Right lobe of liver (tissue), 6 donors: Measurements from ENCODE around the gene CACNG1. TPM values are rescaled to one million over a fixed set of nuclear protein-coding genes. Genes with fewer than 3 reads are reported as not detected.

Experiments used
- ATAC-seq, 4 donors: fragments of 200-7000 bp; cut with Tn5 transposase; one replicate each; pipeline ENCODE4 v1.9.1; 2020; ENCODE audit warnings: mild to moderate bottlenecking in 4 of 4, moderate library complexity in 4 of 4
- DNase-seq, 3 donors: peaks; one replicate each; pipeline ENCODE4 v3.0.0-alpha.2; 2020
- H3K27ac ChIP-seq, 3 donors: fragments of 200-600 bp; one replicate each; pipeline ENCODE4 v1.8.0; 2022
- H3K27me3 ChIP-seq, 2 donors: fragments of 200-600 bp; one replicate each; pipeline ENCODE4 v1.8.0; 2022
- H3K36me3 ChIP-seq, 4 donors: fragments of 200-600 bp; sonication (generic) in 1 of 4; one replicate each; pipeline versions ENCODE4 v1.5.1 to v1.8.0; 2017 to 2022; ENCODE audit warnings: control low read depth in 1 of 4
- H3K4me1 ChIP-seq, 4 donors: fragments of 200-600 bp; sonication (generic) in 1 of 4; one replicate each; pipeline versions ENCODE4 v1.5.1 to v1.8.0; 2017 to 2022; ENCODE audit warnings: control low read depth in 1 of 4
- H3K4me3 ChIP-seq, 3 donors: fragments of 200-600 bp; one replicate each; pipeline ENCODE4 v1.8.0; 2022
- H3K9me3 ChIP-seq, 4 donors: fragments of 200-600 bp; sonication (generic) in 1 of 4; one replicate each; pipeline versions ENCODE4 v1.5.1 to v1.8.0; 2017 to 2022; ENCODE audit warnings: control low read depth in 1 of 4
- POLR2A ChIP-seq: fragments of 450-650 bp; IDR thresholded peaks from one replicate; pipeline ENCODE4 v1.6.1; 2017; ENCODE audit warnings: antibody characterized with exemption, mild to moderate bottlenecking
- WGBS: methylation state at CpG from one replicate; pipeline ENCODE4 v1.1.6; 2018; ENCODE audit warnings: low coverage, low lambda C conversion rate; ENCODE audit not compliant: insufficient coverage; ENCODE audit errors: missing lambda C conversion rate; 5-methylcytosine and 5-hydroxymethylcytosine counted together
- intact Hi-C, 2 donors: fragments of 100-400 bp; cut with DNase I; formaldehyde crosslinking; loops; one replicate each; pipeline versions ENCODE4 v1.11.2 to v1.14.1; 2022
- total RNA-seq, 6 experiments: library from RNA; depleted of rRNA in 2 of 6; stranded (reverse); fragments of >200 nt in 2 of 6; fragmentation: NEBNext Ultra II Directional in 3 of 6; extraction: Animal tissue kit (Norgen Biotek cat#: 25700) in 3 of 6; gene quantifications; one replicate each; pipeline versions ENCODE4 v1.1.0 to v1.2.4, GENCODE V29; 2016 to 2023
- TF ChIP-seq, protein P1 (sequence below), 4 donors: fragments of 200-600 bp in 3 of 4; fragments of 450-650 bp in 1 of 4; IDR thresholded peaks; one replicate each; pipeline versions ENCODE4 v1.5.1 to v1.8.0; 2016 to 2022; ENCODE audit warnings: antibody characterized with exemption in 4 of 4, mild to moderate bottlenecking in 2 of 4
- donor health status: DM: no; HTN: yes; CAD: no.
- donor health status: DM: no; HTN: no; CAD: no.
- donor health status: DM: no; HTN: no; CAD: no.
- donor health status: DM: no; HTN: yes; CAD: no.
- donor health status: DM: no; HTN: yes; CAD: no.

The CACNG1 gene
- total RNA-seq, 6 experiments from 2014 or later: not detected

GRCh38 chr17:67032382-67032781 lies 12.0 kb upstream of the CACNG1 start:
- H3K27me3 ChIP-seq: no peaks in the 10 kb centered on the region
- DNase-seq (no peak), ATAC-seq (no peak)
- no peaks in the 10 kb centered on the region for H3K36me3 ChIP-seq
- H3K4me1 ChIP-seq: no peaks in the 10 kb centered on the region
- no peak overlapping the region for H3K27ac ChIP-seq
- intact Hi-C loops: no loop called here
- no peak for TF ChIP-seq POLR2A
- TF ChIP-seq, protein P1, sequence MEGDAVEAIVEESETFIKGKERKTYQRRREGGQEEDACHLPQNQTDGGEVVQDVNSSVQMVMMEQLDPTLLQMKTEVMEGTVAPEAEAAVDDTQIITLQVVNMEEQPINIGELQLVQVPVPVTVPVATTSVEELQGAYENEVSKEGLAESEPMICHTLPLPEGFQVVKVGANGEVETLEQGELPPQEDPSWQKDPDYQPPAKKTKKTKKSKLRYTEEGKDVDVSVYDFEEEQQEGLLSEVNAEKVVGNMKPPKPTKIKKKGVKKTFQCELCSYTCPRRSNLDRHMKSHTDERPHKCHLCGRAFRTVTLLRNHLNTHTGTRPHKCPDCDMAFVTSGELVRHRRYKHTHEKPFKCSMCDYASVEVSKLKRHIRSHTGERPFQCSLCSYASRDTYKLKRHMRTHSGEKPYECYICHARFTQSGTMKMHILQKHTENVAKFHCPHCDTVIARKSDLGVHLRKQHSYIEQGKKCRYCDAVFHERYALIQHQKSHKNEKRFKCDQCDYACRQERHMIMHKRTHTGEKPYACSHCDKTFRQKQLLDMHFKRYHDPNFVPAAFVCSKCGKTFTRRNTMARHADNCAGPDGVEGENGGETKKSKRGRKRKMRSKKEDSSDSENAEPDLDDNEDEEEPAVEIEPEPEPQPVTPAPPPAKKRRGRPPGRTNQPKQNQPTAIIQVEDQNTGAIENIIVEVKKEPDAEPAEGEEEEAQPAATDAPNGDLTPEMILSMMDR (IDR thresholded peaks at IDR 0.05): no peak
- 83% methylated on average over 1 of the region's 14 CpGs for WGBS
- no peak overlapping the region for H3K4me3 ChIP-seq
- H3K9me3 ChIP-seq: no peaks in the 10 kb centered on the region

DNA sequence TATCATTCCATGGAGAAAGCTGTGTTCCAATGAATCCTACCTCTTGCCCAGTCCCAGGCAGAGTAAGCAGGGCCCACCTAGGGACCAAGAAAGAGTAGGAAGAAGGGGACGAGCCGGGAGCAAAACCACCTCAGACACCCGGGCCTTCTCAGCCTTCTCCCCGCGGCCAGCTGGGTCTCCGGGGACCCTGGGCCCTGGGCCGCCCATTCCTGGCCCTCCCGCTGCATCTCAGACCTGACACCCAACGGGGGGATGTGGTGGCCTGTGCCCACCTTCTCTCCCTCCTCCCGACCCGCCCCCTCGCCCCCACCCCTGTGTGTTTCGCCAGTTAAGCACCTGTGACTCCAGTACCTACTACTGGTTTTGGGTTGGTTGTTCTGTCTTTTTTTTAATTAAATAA lies 11.4 kb upstream of the CACNG1 start:
- no peaks in the 10 kb centered on the region for H3K36me3 ChIP-seq
- intact Hi-C loops: no loop called here
- TF ChIP-seq POLR2A: no peak
- TF ChIP-seq, protein P1 (IDR thresholded peaks at IDR 0.05): no peak
- no peak overlapping the region for H3K4me3 ChIP-seq
- H3K27ac ChIP-seq: no peak overlapping the region
- no peak for DNase-seq
- H3K9me3 ChIP-seq: no peaks in the 10 kb centered on the region
- ATAC-seq: no peak
- H3K27me3 ChIP-seq: no peaks in the 10 kb centered on the region
- H3K4me1 ChIP-seq: no peaks in the 10 kb centered on the region
- WGBS: 65% methylated on average over 5 of the region's 13 CpGs

DNA sequence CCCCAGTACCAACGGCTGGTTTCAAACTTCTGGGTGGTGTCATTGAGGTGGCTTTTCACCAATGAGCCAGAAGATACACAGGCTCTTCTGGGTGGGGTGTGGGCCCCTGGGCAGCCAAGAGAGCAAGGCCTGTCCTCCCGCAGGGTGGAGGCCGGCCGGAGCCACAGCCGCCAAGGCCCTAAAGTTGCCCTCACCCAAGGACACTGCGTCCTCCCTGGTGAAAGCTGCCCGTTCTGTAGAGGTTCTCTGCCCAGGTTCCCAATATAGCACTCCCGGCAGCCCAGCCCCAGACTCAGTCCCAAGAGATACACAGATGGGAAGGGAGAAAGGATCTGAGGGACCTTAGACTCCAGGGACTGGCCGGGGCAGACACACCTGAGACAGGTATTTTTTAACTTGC lies 10.7 kb upstream of the CACNG1 start:
- WGBS: 33% methylated on average over 1 of the region's 9 CpGs
- ATAC-seq (no peak), DNase-seq (no peak)
- Histone ChIP-seq H3K4me1 (no peaks in the 10 kb centered on the region), H3K9me3 (no peaks in the 10 kb centered on the region), H3K4me3 (no peak overlapping the region), H3K27ac (no peak overlapping the region), H3K36me3 (no peaks in the 10 kb centered on the region), H3K27me3 (no peaks in the 10 kb centered on the region)
- TF ChIP-seq, protein P1 (IDR thresholded peaks at IDR 0.05): no peak
- no peak for TF ChIP-seq POLR2A
- intact Hi-C loops: no loop called here

DNA sequence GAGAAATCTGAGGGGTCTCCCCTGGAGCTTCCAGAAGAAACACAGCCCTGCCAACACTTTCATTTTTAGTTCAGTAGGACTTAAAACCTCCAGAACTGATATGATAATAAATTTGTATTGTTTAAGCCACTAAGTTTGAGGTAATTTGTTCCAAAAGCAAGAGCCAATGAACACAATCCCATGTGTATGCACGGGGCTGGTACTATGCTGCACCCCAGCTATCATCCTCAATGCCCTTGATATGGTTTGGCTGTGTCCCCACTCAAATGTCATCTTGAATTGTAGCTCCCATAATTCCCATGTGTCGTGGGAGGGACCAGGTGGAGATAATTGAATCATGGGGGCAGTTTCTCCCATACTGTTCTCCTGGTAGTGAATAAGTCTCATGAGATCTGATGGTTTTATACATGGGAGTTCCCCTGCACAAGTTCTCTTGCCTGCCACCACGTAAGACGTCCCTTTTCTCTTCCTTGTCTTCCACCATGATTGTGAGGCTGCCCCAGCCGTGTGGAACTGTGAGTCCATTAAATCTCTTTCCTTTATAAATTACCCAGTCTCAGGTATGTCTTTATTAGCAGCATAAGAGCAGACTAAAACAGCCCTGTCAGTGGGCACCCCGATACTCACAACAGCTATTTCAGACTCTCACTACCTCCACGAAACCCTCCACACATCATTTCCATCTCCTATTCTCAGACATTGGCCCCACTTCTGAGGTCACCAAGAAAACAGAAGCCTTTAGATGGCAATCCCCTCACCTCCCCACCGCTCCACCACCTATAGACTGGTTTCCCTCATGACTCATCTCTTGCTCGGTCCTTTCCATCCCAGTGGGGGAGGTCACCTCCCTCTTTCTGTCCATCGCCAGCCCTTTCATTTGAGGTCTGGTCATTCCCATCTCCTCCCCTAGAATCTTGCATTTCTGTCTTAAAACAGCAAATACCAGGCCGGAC lies 8.9 kb upstream of the CACNG1 start:
- DNase-seq (no peak), ATAC-seq (no peak)
- TF ChIP-seq POLR2A: no peak
- TF ChIP-seq, protein P1 (IDR thresholded peaks at IDR 0.05): no peak
- WGBS: 61% methylated on average over 9 of the region's 11 CpGs
- Histone ChIP-seq H3K27me3 (no peaks in the 10 kb centered on the region), H3K9me3 (no peaks in the 10 kb centered on the region), H3K4me1 (no peaks in the 10 kb centered on the region), H3K4me3 (no peak overlapping the region), H3K36me3 (no peaks in the 10 kb centered on the region), H3K27ac (no peak overlapping the region)
- intact Hi-C loops: no loop called here
